ENCODE measurements around the gene RTCA. TPM values are rescaled to one million over a fixed set of nuclear protein-coding genes. Genes with fewer than 3 reads are reported as not detected.

The RTCA gene
- total RNA-seq, 1 donor from 2014 or later = 69.7 TPM

GRCh38 chr1:100234432-100234831, 31.6 kb upstream of the RTCA start:
- Mint-ChIP-seq H3K27ac (no peak overlapping the region), H3K4me1 (no peaks in the 10 kb centered on the region), H3K27me3 (ENCODE audit: insufficient read depth, low read depth) (no peaks in the 10 kb centered on the region), H3K36me3 (peaks cover 8% of the 10 kb centered on the region), H3K9me3 (no peaks in the 10 kb centered on the region), H3K4me3 (no peak overlapping the region)
- Histone ChIP-seq H3K27ac (no peak overlapping the region), H2AFZ (replicated peaks) (no peak overlapping the region), H3F3A (ENCODE audit: low read depth) (no peaks in the 10 kb centered on the region), H3K4me1 (no peaks in the 10 kb centered on the region), H4K20me1 (ENCODE audit: low read depth) (no peaks in the 10 kb centered on the region), H3K9ac (no peak overlapping the region), H3K4me2 (no peak overlapping the region), H3K36me3 (peaks cover 18% of the 10 kb centered on the region), H3K27me3 (no peaks in the 10 kb centered on the region), H3K9me3 (ENCODE audit: low read depth) (no peaks in the 10 kb centered on the region), H3K4me3 (no peak overlapping the region), H3K79me2 (ENCODE audit: low read depth) (peaks cover 5% of the 10 kb centered on the region)
- DNase-seq (ENCODE audit: low spot score) = no peak
- TF ChIP-seq EZH2phosphoT487 (IDR thresholded peaks at IDR 0.05) (no peak), EZH2 (IDR thresholded peaks at IDR 0.05) (no peak)
- TF ChIP-seq, protein P1, sequence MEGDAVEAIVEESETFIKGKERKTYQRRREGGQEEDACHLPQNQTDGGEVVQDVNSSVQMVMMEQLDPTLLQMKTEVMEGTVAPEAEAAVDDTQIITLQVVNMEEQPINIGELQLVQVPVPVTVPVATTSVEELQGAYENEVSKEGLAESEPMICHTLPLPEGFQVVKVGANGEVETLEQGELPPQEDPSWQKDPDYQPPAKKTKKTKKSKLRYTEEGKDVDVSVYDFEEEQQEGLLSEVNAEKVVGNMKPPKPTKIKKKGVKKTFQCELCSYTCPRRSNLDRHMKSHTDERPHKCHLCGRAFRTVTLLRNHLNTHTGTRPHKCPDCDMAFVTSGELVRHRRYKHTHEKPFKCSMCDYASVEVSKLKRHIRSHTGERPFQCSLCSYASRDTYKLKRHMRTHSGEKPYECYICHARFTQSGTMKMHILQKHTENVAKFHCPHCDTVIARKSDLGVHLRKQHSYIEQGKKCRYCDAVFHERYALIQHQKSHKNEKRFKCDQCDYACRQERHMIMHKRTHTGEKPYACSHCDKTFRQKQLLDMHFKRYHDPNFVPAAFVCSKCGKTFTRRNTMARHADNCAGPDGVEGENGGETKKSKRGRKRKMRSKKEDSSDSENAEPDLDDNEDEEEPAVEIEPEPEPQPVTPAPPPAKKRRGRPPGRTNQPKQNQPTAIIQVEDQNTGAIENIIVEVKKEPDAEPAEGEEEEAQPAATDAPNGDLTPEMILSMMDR (IDR thresholded peaks at IDR 0.05) = no peak

DNA sequence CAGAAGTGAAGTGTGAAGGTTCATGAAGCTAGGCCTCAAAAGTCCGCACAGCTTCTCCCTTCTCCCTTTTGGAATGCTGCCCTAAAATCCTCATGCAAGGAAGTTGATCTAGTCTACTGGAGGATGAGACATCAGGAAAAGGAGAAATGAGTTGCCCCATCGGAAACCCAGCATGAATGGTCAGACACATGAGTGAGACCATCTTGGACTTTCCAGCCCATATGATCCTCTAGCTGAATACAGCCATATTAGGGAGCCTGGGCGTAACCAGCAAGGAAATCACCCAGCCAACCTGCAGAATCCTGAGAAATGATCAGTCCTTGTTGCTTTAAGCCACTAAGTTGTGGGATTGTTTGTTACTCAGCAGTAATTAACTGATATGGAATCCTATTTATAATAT, 28.9 kb upstream of the RTCA start:
- Histone ChIP-seq H3K4me1 (no peaks in the 10 kb centered on the region), H3F3A (ENCODE audit: low read depth) (no peaks in the 10 kb centered on the region), H3K79me2 (ENCODE audit: low read depth) (peaks cover 22% of the 10 kb centered on the region), H3K36me3 (peaks cover 18% of the 10 kb centered on the region), H4K20me1 (ENCODE audit: low read depth) (no peaks in the 10 kb centered on the region), H3K9me3 (ENCODE audit: low read depth) (no peaks in the 10 kb centered on the region), H3K27me3 (no peaks in the 10 kb centered on the region), H3K4me3 (no peak overlapping the region), H2AFZ (replicated peaks) (no peak overlapping the region), H3K27ac (no peak overlapping the region), H3K9ac (no peak overlapping the region), H3K4me2 (no peak overlapping the region)
- TF ChIP-seq EZH2phosphoT487 (IDR thresholded peaks at IDR 0.05) = no peak
- TF ChIP-seq, protein P1 (IDR thresholded peaks at IDR 0.05) = no peak
- TF ChIP-seq EZH2 (IDR thresholded peaks at IDR 0.05) = no peak
- H3K27ac Mint-ChIP-seq = no peak overlapping the region
- peaks cover 6% of the 10 kb centered on the region for H3K36me3 Mint-ChIP-seq
- H3K4me3 Mint-ChIP-seq = no peak overlapping the region
- H3K4me1 Mint-ChIP-seq = no peaks in the 10 kb centered on the region
- H3K9me3 Mint-ChIP-seq = no peaks in the 10 kb centered on the region
- no peaks in the 10 kb centered on the region for H3K27me3 Mint-ChIP-seq (ENCODE audit: insufficient read depth, low read depth)
- DNase-seq (ENCODE audit: low spot score) = no peak

DNA sequence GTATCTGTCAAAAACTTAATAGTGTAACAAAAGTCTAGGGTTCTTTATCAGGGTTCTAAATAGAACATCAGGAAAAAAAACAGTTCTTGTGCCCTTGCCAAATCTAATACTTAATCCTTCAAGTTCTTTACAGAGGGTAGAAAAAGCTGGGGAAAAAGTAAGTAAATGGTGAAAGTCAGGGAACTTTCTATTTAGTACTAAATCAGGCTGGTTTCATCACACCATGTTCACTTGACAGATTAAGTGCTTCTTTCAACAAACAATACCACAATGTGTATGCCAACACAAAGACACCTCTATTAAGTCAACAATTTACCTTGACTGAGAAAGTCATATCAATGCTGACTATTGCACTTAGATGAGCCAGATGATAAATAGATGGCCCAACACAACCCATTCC, 26.1 kb upstream of the RTCA start:
- H3K9me3 ChIP-seq (ENCODE audit: low read depth) = no peaks in the 10 kb centered on the region
- H3K9ac ChIP-seq = no peak overlapping the region
- no peak overlapping the region for H3K4me3 Mint-ChIP-seq
- no peaks in the 10 kb centered on the region for H3K27me3 ChIP-seq
- no peak overlapping the region for H3K27ac Mint-ChIP-seq
- no peak overlapping the region for H3K27ac ChIP-seq
- no peaks in the 10 kb centered on the region for H4K20me1 ChIP-seq (ENCODE audit: low read depth)
- TF ChIP-seq EZH2phosphoT487 (IDR thresholded peaks at IDR 0.05) = no peak
- TF ChIP-seq, protein P1 (IDR thresholded peaks at IDR 0.05) = no peak
- TF ChIP-seq EZH2 (IDR thresholded peaks at IDR 0.05) = no peak
- H3K79me2 ChIP-seq (ENCODE audit: low read depth) = peaks cover 51% of the 10 kb centered on the region
- H3K4me1 Mint-ChIP-seq = no peaks in the 10 kb centered on the region
- H3K9me3 Mint-ChIP-seq = no peaks in the 10 kb centered on the region
- H3K36me3 Mint-ChIP-seq = peaks cover 3% of the 10 kb centered on the region
- H3K4me1 ChIP-seq = no peaks in the 10 kb centered on the region
- no peak overlapping the region for H3K4me3 ChIP-seq
- H3K36me3 ChIP-seq = peaks cover 8% of the 10 kb centered on the region
- no peak overlapping the region for H2AFZ ChIP-seq (replicated peaks)
- no peak for DNase-seq (ENCODE audit: low spot score)
- no peaks in the 10 kb centered on the region for H3F3A ChIP-seq (ENCODE audit: low read depth)
- H3K4me2 ChIP-seq = no peak overlapping the region
- no peaks in the 10 kb centered on the region for H3K27me3 Mint-ChIP-seq (ENCODE audit: insufficient read depth, low read depth)

Data from neural progenitor cell (in vitro differentiated cells).